Measurements from ENCODE around the gene FOXP1. TPM values are rescaled to one million over a fixed set of nuclear protein-coding genes. Genes with fewer than 3 reads are reported as not detected.

Gene FOXP1
- total and polyA plus RNA-seq, 5 experiments from 2014 or later: 280 to 443 (median 382) TPM

- Mint-ChIP-seq H3K4me1 (peaks cover 0 to 26% (median 0%) of the 10 kb centered on the region in 4 donors), H3K36me3 (peaks cover 0 to 9% (median 0%) of the 10 kb centered on the region in 3 donors), H3K9me3 (no peaks in the 10 kb centered on the region), H3K27me3 (no peaks in the 10 kb centered on the region), H3K4me3 (peak overlapping the region in 1 of 10 donors; percentile 8), H3K27ac (peak overlapping the region in 1 of 10 donors; percentile 15)
- DNase-seq (no peak), ATAC-seq (no peak)
- POLR2A ChIA-PET: no interaction called here
These were observed 62.5 kb downstream of the FOXP1 start for GRCh38 chr3:71521021-71521352.

- DNase-seq: no peak
- ATAC-seq: no peak
- POLR2A ChIA-PET: no interaction called here
- peaks cover 0 to 27% (median 0%) of the 10 kb centered on the region in 4 donors for H3K4me1 Mint-ChIP-seq
- no peaks in the 10 kb centered on the region for H3K27me3 Mint-ChIP-seq
- H3K4me3 Mint-ChIP-seq: peak overlapping the region in 1 of 10 donors; percentile 8
- H3K27ac Mint-ChIP-seq: peak overlapping the region in 1 of 10 donors; percentile 15
- no peaks in the 10 kb centered on the region for H3K9me3 Mint-ChIP-seq
- peaks cover 0 to 9% (median 0%) of the 10 kb centered on the region in 3 donors for H3K36me3 Mint-ChIP-seq
These were observed 63.1 kb downstream of the FOXP1 start for GRCh38 chr3:71520161-71521020.

GRCh38 chr3:71518089-71518488 lies 65.4 kb downstream of the FOXP1 start:
- Mint-ChIP-seq H3K4me1 (peaks cover 0 to 25% (median 0%) of the 10 kb centered on the region in 4 donors), H3K9me3 (no peaks in the 10 kb centered on the region), H3K27ac (no peak overlapping the region), H3K4me3 (no peak overlapping the region), H3K36me3 (peaks cover 0 to 9% (median 0%) of the 10 kb centered on the region in 3 donors), H3K27me3 (no peaks in the 10 kb centered on the region)
- POLR2A ChIA-PET: interaction anchor here (0.6 kb wide), 2 partner anchors 185 to 330 kb away, joined by 3 read pairs; no protein-coding TSS in a partner anchor
- DNase-seq (no peak), ATAC-seq (no peak)

GRCh38 chr3:71517271-71517791 lies 66.2 kb downstream of the FOXP1 start:
- H3K4me1 Mint-ChIP-seq: peaks cover 0 to 20% (median 1%) of the 10 kb centered on the region in 4 donors
- no peak overlapping the region for H3K27ac Mint-ChIP-seq
- H3K4me3 Mint-ChIP-seq: no peak overlapping the region
- POLR2A ChIA-PET: no interaction called here
- peaks cover 0 to 9% (median 0%) of the 10 kb centered on the region in 3 donors for H3K36me3 Mint-ChIP-seq
- no peaks in the 10 kb centered on the region for H3K9me3 Mint-ChIP-seq
- DNase-seq (no peak), ATAC-seq (no peak)
- no peaks in the 10 kb centered on the region for H3K27me3 Mint-ChIP-seq

GRCh38 chr3:71515636-71516365 lies 67.7 kb downstream of the FOXP1 start:
- DNase-seq (no peak), ATAC-seq (no peak)
- Mint-ChIP-seq H3K27me3 (no peaks in the 10 kb centered on the region), H3K36me3 (peaks cover 0 to 9% (median 0%) of the 10 kb centered on the region in 3 donors), H3K4me1 (peaks cover 4 to 16% (median 13%) of the 10 kb centered on the region in 4 donors), H3K4me3 (no peak overlapping the region), H3K9me3 (no peaks in the 10 kb centered on the region), H3K27ac (no peak overlapping the region)
- POLR2A ChIA-PET: interaction anchor here (0.6 kb wide), 1 partner anchor 240 kb away, joined by 3 read pairs; no protein-coding TSS in a partner anchor

- Mint-ChIP-seq H3K36me3 (peaks cover 0 to 9% (median 0%) of the 10 kb centered on the region in 3 donors), H3K4me1 (peaks cover 13 to 22% (median 13%) of the 10 kb centered on the region in 4 donors)
- POLR2A ChIA-PET: interaction anchor here (0.5 to 0.6 kb wide), 2 partner anchors 291 to 530 kb away, joined by 3 to 4 read pairs; no protein-coding TSS in a partner anchor
These were observed 68.9 kb downstream of the FOXP1 start for GRCh38 chr3:71514621-71515020.

GRCh38 chr3:71513515-71513914 lies 70.0 kb downstream of the FOXP1 start:
- POLR2A ChIA-PET: interaction anchor here (0.9 kb wide), 1 partner anchor 58 kb away, joined by 3 read pairs; no protein-coding TSS in a partner anchor
- H3K27ac Mint-ChIP-seq: no peak overlapping the region
- H3K36me3 Mint-ChIP-seq: peaks cover 0 to 7% (median 0%) of the 10 kb centered on the region in 3 donors
- peaks cover 13 to 24% (median 22%) of the 10 kb centered on the region in 4 donors for H3K4me1 Mint-ChIP-seq
- no peaks in the 10 kb centered on the region for H3K27me3 Mint-ChIP-seq
- DNase-seq: no peak
- H3K4me3 Mint-ChIP-seq: no peak overlapping the region
- no peak for ATAC-seq
- no peaks in the 10 kb centered on the region for H3K9me3 Mint-ChIP-seq

More at GRCh38 chr3:71514621-71515020, 68.9 kb downstream of the FOXP1 start:
- no peak overlapping the region for H3K4me3 Mint-ChIP-seq
- no peak overlapping the region for H3K27ac Mint-ChIP-seq
- H3K27me3 Mint-ChIP-seq: no peaks in the 10 kb centered on the region
- H3K9me3 Mint-ChIP-seq: no peaks in the 10 kb centered on the region
- ATAC-seq (no peak), DNase-seq (no peak)

GRCh38 chr3:71513081-71513480 lies 70.4 kb downstream of the FOXP1 start:
- H3K4me3 Mint-ChIP-seq: no peak overlapping the region
- peaks cover 0 to 2% (median 0%) of the 10 kb centered on the region in 3 donors for H3K36me3 Mint-ChIP-seq
- no peaks in the 10 kb centered on the region for H3K9me3 Mint-ChIP-seq
- no peak overlapping the region for H3K27ac Mint-ChIP-seq
- peaks cover 13 to 27% (median 24%) of the 10 kb centered on the region in 4 donors for H3K4me1 Mint-ChIP-seq
- POLR2A ChIA-PET: interaction anchor here (0.9 kb wide), 1 partner anchor 58 kb away, joined by 3 read pairs; no protein-coding TSS in a partner anchor
- no peaks in the 10 kb centered on the region for H3K27me3 Mint-ChIP-seq
- ATAC-seq (no peak), DNase-seq (no peak)

- POLR2A ChIA-PET: interaction anchor here (0.9 to 5.1 kb wide), 2 partner anchors 16 to 57 kb away, joined by 3 to 40 read pairs; no protein-coding TSS in a partner anchor
- H3K4me3 Mint-ChIP-seq: no peak overlapping the region
- H3K27me3 Mint-ChIP-seq: no peaks in the 10 kb centered on the region
- ATAC-seq (no peak), DNase-seq (no peak)
- peak overlapping the region in 6 of 10 donors; percentile 79 to 93 (median 86) for H3K27ac Mint-ChIP-seq
- no peaks in the 10 kb centered on the region for H3K36me3 Mint-ChIP-seq
- H3K9me3 Mint-ChIP-seq: no peaks in the 10 kb centered on the region
- H3K4me1 Mint-ChIP-seq: peaks cover 13 to 29% (median 24%) of the 10 kb centered on the region in 4 donors
These were observed 71.0 kb downstream of the FOXP1 start for GRCh38 chr3:71512544-71512943.

GRCh38 chr3:71512000-71512399 lies 71.5 kb downstream of the FOXP1 start:
- POLR2A ChIA-PET: interaction anchor here (0.6 to 5.1 kb wide), 10 partner anchors 10 to 519 kb away, joined by 3 to 40 read pairs (median 3); partner anchors contain the start of gene FOXP1
- DNase-seq: peak in 9 of 10 donors; percentile 30 to 76 (median 58)
- H3K9me3 Mint-ChIP-seq: no peaks in the 10 kb centered on the region
- ATAC-seq: peak; percentile 98 to 100
- peaks cover 14 to 28% (median 26%) of the 10 kb centered on the region in 4 donors for H3K4me1 Mint-ChIP-seq
- H3K27me3 Mint-ChIP-seq: no peaks in the 10 kb centered on the region
- no peaks in the 10 kb centered on the region for H3K36me3 Mint-ChIP-seq
- peak overlapping the region in 9 of 10 donors; percentile 75 to 93 (median 84) for H3K27ac Mint-ChIP-seq
- H3K4me3 Mint-ChIP-seq: peak overlapping the region in 7 of 10 donors; percentile 2 to 42 (median 16)

- H3K4me3 Mint-ChIP-seq: peak overlapping the region in 2 of 10 donors; percentile 23 to 42
- no peaks in the 10 kb centered on the region for H3K27me3 Mint-ChIP-seq
- H3K9me3 Mint-ChIP-seq: no peaks in the 10 kb centered on the region
- ATAC-seq: no peak
- peak overlapping the region in 9 of 10 donors; percentile 75 to 93 (median 84) for H3K27ac Mint-ChIP-seq
- POLR2A ChIA-PET: interaction anchor here (0.6 to 5.1 kb wide), 12 partner anchors 10 to 519 kb away, joined by 3 to 40 read pairs (median 3); partner anchors contain the start of gene FOXP1
- peaks cover 18 to 31% (median 31%) of the 10 kb centered on the region in 4 donors for H3K4me1 Mint-ChIP-seq
- DNase-seq: no peak
- no peaks in the 10 kb centered on the region for H3K36me3 Mint-ChIP-seq
These were observed 72.1 kb downstream of the FOXP1 start for GRCh38 chr3:71511446-71511845.

GRCh38 chr3:71511037-71511436 lies 72.5 kb downstream of the FOXP1 start:
- POLR2A ChIA-PET: interaction anchor here (1.0 to 5.1 kb wide), 9 partner anchors 14 to 440 kb away, joined by 3 to 40 read pairs (median 4); no protein-coding TSS in a partner anchor
- DNase-seq (no peak), ATAC-seq (no peak)
- Mint-ChIP-seq H3K36me3 (no peaks in the 10 kb centered on the region), H3K4me1 (peaks cover 21 to 34% (median 32%) of the 10 kb centered on the region in 4 donors), H3K27me3 (no peaks in the 10 kb centered on the region), H3K9me3 (no peaks in the 10 kb centered on the region), H3K4me3 (peak overlapping the region in 1 of 10 donors; percentile 60), H3K27ac (peak overlapping the region in 7 of 10 donors; percentile 63 to 93 (median 86))
